NCI-H1417 treated with DMSO at 0.1 percent for 48 hours (cell line): ENCODE data around the gene CYP19A1.

ENCODE experiments used
- DNase-seq: peaks from one replicate; lab custom pipeline; 2025; lab: John Stamatoyannopoulos, UW

Gene CYP19A1

GRCh38 chr15:51323749-51324148 is 14.6 kb downstream of the CYP19A1 start:
- no peak for DNase-seq

DNA sequence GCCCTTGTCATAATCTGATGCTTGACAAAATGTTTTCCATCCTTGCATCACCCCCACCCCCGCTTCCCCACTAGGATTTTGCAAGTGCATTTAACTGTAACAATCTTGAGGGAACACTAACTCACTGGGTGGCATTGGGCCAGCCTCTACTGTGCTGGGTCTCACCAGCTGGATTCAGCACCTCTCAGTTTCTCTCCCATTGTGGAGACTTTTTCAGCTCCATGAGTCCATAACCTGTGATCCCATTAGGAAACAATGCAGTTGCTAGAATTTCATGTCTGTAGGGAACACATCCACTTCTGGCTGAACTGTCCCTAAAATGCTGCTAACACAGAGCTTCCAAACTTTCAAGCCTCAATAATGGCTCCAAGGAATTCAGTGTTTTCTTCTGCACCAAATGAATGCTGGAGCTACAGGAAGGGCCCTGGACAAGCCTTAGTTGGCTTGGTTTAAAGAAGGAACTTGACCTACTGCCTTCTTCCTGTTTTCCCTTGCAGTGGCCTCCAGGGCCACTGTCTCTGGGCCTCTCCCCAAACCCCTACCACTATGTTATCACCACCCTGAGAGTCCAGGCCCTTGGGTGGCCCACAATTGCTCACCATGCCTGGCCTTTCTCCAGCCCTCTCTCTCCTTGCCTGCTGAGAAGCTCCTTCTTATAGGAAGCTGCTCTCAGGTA is 15.6 kb downstream of the CYP19A1 start:
- DNase-seq: no peak

GRCh38 chr15:51321316-51321715 is 17.1 kb downstream of the CYP19A1 start:
- DNase-seq: no peak

- no peak for DNase-seq
Measured at GRCh38 chr15:51320843-51321242, 17.6 kb downstream of the CYP19A1 start.

DNA sequence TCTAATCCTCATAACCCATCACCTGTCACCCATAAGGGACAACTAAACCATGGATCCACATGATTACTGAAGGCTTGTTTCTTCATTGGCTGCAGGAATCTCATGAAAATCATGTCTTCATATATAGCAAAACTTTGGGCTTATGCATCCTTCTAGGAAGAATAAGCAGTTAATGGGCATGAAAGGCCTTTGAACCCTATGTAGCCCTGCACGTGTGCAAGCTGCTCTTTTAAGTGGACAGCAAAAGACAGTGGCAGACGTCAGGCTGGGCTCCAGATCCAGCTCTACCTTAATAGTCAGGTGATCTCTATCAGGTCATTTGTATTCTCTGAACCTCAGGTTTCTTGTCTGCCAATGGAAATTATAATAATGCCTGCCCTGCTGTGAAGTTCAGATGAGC is 18.9 kb downstream of the CYP19A1 start:
- DNase-seq: no peak

GRCh38 chr15:51318382-51319150 is 19.8 kb downstream of the CYP19A1 start:
- no peak for DNase-seq

DNA sequence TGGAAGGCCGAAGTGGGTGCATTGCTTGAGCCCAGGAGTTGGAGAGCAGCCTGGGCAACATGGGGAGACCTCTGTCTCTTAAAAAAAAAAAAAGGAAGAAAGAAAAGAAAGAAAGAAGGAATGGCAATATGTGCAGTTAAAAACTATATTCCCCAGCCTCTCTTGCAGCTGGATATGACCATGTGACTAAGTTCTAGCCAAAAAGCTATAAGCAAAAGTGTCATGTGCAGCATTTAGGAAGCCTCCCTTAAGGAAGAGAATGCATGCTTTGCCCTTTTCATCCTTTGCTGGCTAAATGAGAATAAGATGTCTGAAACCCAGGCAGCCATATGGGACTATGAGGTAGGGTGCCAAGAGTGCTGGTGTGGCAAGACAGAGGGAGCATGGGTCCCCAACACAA is 21.8 kb downstream of the CYP19A1 start:
- DNase-seq: no peak

GRCh38 chr15:51315726-51316125 is 22.7 kb downstream of the CYP19A1 start:
- DNase-seq: no peak

DNA sequence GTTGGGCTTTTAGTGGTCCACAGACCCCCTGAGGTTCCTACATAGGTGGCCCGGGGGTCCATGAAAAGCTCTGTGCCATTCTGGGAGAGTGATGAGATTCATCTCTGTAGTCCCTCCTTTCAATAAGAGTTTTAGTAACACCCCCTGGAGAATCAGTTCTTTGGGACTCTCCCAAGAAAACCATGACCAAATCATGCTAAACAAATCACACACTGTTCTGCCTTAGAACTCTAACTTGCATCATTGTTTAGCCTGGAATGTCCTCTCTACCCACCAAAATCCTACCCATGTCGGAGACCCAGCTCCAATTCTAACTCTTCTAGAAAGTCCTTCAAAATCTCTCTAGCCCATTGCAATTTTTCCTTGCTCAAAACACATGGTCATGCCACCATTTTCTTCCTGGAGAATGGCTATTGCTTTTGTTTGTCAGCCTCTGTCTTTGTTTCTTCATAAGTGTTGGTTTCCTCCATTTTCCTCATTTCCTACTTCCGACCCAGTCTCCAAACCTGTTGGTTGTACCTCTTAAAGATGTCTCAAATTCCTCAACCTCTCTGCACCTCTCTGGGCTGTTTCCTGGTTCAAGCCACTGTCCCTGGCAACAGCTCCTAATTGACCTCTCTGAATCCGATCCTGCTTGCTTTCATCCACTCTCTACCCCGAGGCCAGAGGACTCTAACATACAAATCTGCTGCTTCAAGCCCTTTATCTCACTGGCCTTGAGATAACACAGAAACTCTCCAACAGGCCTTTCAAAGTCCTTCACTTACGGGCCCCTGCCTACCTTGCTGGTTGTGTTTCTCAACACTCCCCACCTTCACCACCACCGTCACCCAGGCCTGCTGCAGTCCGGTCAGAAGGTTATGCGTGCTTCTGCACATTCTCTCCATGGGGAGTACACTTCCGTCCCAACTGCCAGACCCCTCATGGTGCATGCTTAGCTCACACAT is 23.7 kb downstream of the CYP19A1 start:
- no peak for DNase-seq

- DNase-seq: no peak
Measured at GRCh38 chr15:51313644-51314280, 24.6 kb downstream of the CYP19A1 start.

GRCh38 chr15:51313074-51313393 is 25.4 kb downstream of the CYP19A1 start:
- no peak for DNase-seq

DNA sequence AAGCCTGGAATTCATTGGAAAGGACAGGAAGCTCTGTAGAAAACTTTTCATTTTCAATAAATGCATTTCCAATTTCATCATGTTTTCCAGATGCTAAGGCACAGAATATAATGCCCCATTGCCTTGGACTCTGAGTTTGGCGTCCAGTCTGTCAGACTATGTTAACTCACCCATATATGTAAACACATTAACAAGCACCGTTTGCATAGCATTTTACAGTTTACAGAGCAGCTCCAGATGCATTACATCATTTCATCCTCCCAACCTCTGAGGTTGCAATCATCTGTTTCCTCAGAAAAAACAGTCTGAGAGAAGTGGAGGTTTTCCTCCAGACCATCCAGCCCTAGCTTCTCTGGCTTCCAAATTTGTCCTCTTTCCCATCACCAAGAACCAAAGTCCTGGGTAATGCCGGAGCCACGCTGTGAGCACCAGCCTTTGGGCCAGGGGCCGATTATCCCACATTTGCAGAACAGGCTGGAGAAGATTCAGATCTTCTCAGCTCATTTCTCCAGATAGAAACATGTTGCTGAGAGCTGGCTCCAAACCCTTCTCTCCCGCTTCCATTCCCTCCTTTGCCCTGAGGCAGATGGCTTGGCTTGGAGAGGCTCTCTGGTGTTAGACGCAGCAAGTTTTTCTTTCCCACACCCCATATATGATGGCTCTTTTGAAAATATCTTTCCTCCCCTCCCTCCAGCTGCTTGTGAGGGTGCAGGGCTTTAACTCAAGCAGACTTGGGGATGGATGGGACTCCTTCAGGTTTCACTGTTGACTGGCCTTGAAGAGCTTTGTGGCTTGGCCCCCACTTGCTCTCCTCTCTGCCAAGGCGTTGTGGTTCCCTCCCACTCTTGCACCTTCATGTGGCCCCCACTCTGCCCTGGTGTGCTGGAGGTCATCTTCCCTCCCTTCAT is 26.0 kb downstream of the CYP19A1 start:
- DNase-seq: no peak

GRCh38 chr15:51311510-51311909 is 26.9 kb downstream of the CYP19A1 start:
- no peak for DNase-seq

- no peak for DNase-seq
Measured at GRCh38 chr15:51310064-51310463, 28.3 kb downstream of the CYP19A1 start.

DNA sequence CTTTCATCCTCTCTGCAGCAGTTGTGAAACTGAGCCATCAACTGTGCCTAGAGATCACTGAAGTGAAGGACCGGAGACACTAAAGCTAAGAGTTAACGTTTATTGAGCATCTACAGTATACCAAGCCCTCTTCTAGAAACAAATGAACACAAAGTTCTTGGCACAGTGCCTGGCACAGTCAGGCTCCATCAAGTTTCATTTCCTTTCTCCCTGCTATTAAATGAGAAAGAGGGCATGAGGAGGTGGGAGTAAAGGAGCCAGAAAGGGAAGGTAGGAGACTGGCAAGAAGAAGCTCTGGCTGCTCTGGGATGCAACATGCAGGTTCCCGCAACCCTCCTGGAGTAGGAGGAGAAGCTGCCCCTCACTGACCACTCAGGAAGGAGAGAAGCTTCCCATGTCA is 30.6 kb downstream of the CYP19A1 start:
- no peak for DNase-seq

DNA sequence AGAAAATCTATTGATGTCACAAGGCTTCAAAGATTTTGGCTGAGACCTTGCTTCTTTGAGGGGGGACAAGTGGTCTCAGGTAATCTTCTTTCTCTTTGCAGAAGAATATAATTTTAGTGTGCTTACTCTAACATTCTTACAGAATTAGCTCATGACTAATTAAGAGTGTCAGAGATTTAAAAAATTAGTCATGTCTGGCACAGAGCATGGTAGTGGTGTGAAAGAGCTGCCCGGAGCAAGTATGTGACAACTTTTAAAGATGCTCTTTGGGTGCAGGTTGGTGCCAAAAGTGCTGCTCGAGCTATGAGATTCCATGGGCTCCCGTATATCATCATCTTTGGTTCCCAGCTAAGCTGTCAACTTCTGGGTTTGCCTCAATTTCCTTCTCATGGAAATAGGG is 31.1 kb downstream of the CYP19A1 start:
- DNase-seq: no peak

DNA sequence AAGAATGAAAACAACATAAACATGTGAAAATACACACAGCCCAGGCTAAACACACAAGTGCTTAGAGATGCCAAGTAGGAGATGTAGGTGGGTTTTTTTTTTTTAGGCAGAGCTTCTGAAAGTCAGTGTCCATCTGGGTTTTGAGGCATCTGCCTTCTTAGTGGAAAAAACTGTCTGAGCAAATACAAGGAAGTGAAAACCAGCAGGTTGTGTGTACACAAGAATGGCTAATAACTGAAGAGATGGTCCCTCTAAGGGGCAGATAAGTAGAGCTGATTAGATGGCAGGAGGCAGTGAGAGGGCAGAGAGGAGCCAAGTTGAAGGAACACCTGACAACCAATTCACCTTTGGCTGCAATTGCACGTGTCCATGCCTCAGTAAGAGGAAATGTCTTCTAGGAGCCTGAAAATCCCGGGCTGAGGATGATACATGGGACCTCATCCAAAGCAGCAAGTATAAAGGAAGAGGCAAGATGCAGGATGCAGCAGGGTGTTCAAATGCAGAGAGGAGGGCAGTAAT is 34.9 kb downstream of the CYP19A1 start:
- DNase-seq: no peak

DNA sequence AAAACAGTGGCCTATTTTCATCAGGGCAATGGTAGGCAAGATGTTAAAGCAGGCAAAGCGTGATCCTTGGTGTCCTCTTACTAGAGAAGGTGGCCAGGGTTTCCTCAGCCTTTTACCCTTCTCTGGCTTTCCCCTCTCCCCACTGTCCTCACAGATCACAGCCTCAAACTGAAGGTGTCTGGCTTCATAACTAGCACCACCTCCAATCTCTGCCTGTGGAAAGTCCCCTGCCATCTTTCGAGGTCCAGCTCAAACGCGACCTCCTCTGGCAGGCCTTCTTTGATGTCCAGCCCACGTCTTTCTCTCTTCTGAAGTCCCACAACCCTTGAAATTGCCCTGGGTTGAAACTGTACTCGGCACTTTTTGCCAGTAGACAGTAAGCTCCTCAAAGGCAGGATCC is 35.9 kb downstream of the CYP19A1 start:
- DNase-seq: no peak

- no peak for DNase-seq
Measured at GRCh38 chr15:51299187-51300015, 39.0 kb downstream of the CYP19A1 start.

- no peak for DNase-seq
Measured at GRCh38 chr15:51298620-51299019, 39.8 kb downstream of the CYP19A1 start.
